ENCODE results near the gene RXRA. TPM values are rescaled to one million over a fixed set of nuclear protein-coding genes. Genes with fewer than 3 reads are reported as not detected.

Gene RXRA
- polyA plus RNA-seq, 1 donor from 2014 or later: 0.80 TPM

DNA sequence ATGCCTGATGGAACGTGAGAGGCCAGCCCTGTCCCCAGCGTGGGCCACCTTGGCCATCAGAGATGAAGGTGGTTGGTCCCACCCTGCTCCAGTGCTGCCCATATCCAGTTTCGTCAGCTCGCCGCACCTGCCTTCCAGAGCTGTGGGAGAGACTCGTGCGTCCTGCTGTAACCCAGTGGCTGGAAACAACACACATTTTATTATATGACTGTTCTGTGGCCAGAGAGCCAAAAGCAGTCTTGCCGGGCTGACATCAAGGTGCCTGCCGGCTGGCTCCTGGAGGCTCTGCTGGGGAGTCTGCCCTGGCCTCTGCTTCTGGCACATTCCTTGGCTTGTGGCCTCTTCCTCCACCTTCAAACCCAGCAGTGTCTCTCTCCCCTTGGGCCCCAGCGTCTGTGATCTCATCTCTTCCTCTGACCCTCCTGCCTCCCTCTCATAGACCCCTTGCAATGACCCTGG, 94.7 kb downstream of the RXRA start:
- no peaks in the 10 kb centered on the region for H3K27me3 Mint-ChIP-seq
- peak overlapping the region in 1 of 3 donors; percentile 19 for H3K27ac Mint-ChIP-seq
- H3K4me3 Mint-ChIP-seq: no peak overlapping the region
- H3K36me3 Mint-ChIP-seq: no peaks in the 10 kb centered on the region
- H3K4me1 Mint-ChIP-seq: peaks cover 0 to 2% (median 0%) of the 10 kb centered on the region in 3 donors
- H3K9me3 Mint-ChIP-seq: no peaks in the 10 kb centered on the region

DNA sequence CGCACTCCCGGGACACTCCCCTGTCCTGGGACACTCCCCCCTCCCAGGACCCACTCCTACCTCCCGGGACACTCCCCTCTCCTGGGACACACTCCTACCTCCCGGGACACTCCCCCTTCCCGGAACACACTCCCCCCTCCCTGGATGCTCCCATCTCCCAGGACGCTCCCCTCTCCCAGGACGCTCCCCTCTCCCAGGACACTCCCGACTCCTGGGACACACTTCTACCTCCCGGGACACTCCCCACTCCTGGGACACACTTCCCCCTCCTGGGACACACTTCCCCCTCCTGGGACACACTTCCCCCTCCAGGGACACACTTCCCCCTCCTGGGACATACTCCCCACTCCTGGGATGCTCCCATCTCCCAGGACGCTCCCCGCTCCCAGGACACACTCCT, 95.6 kb downstream of the RXRA start:
- H3K27me3 Mint-ChIP-seq: no peaks in the 10 kb centered on the region
- no peak overlapping the region for H3K27ac Mint-ChIP-seq
- no peaks in the 10 kb centered on the region for H3K9me3 Mint-ChIP-seq
- no peaks in the 10 kb centered on the region for H3K4me1 Mint-ChIP-seq
- no peaks in the 10 kb centered on the region for H3K36me3 Mint-ChIP-seq
- no peak overlapping the region for H3K4me3 Mint-ChIP-seq

DNA sequence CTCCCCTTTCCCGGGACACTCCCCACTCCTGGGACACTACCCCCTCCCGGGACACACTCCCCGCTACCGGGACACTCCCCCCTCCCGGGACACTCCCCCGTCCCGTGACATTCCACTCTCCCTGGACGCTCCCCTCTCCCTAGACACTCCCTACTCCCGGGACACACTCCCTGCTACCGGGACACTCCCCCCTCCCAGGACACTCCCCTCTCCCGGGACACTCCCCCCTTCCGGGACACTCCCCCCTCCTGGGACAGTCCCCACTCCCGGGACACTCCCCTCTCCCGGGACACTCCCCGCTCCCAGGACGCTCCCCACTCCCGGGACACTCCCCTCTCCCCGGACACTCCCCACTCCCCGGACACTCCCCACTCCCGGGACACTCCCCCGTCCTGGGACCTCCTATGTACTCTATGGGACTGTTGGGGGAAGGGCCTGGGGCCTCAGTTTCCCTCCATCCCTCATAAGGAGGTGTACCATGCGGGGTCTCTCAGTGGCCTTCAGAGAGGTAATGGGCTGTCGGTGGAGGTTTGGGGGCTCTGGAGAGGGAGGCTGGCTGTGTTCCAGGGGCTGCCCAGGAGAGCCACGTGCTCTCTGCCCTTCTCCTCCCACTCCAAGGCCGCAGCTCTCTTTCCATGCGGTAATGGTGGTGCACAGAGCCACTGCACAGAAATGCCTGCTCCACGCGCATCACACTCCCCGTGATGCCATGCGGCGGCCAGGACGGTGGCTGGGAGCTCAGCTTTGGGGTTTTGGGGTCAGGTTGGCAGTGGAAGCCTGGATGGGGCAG, 96.2 kb downstream of the RXRA start:
- H3K27me3 Mint-ChIP-seq: peaks cover 2% of the 10 kb centered on the region

DNA sequence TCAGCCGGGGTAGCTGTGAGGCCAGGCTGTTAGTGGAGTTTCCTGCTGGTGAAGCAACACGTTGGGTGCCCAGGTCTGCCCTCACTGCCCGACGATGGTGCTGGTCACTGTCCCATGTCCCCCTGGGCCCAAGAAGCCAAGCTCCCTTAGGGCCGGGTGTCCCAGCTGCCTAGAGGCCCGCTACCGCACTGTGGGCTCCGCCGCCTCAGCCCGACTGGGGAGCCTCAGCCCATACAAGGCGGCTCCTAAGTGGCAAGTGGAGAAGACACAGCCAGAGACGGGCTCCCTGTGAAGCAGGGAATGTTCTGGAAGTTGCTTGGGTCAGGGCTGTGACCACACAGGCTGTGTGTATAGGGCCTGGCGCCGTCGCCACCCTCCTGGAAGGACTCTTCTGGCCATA, 96.9 kb downstream of the RXRA start:
- H3K9me3 Mint-ChIP-seq: no peaks in the 10 kb centered on the region
- H3K4me1 Mint-ChIP-seq: no peaks in the 10 kb centered on the region
- no peaks in the 10 kb centered on the region for H3K36me3 Mint-ChIP-seq
- H3K27ac Mint-ChIP-seq: no peak overlapping the region
- H3K4me3 Mint-ChIP-seq: no peak overlapping the region
- peaks cover 2% of the 10 kb centered on the region for H3K27me3 Mint-ChIP-seq

More for the DNA sequence above, 96.2 kb downstream of the RXRA start:
- Mint-ChIP-seq H3K4me1 (no peaks in the 10 kb centered on the region), H3K36me3 (no peaks in the 10 kb centered on the region), H3K27ac (no peak overlapping the region), H3K4me3 (no peak overlapping the region), H3K9me3 (no peaks in the 10 kb centered on the region)

DNA sequence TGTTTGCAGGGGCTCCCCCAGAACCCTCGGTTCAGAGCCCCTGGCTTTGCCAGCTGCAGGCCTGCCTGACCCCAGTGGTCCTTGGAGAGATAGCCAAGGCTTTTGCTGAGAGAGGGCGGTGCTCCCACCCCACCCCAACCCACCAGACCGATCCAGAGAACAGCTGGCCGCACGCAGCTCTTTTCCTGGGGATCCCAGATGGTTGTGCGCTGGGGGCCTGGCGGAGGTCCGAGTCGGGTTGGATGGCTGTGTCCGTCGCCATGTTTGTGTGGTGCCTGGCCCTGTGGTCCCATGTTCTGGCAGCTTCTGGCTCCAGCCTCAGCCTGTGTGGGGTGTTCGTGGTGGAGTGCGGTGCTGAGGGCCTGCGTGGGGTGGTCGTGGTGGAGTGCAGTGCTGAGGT, 97.5 kb downstream of the RXRA start:
- H3K9me3 Mint-ChIP-seq: no peaks in the 10 kb centered on the region
- H3K27ac Mint-ChIP-seq: no peak overlapping the region
- peaks cover 2% of the 10 kb centered on the region for H3K27me3 Mint-ChIP-seq
- no peak overlapping the region for H3K4me3 Mint-ChIP-seq
- H3K4me1 Mint-ChIP-seq: no peaks in the 10 kb centered on the region
- no peaks in the 10 kb centered on the region for H3K36me3 Mint-ChIP-seq

DNA sequence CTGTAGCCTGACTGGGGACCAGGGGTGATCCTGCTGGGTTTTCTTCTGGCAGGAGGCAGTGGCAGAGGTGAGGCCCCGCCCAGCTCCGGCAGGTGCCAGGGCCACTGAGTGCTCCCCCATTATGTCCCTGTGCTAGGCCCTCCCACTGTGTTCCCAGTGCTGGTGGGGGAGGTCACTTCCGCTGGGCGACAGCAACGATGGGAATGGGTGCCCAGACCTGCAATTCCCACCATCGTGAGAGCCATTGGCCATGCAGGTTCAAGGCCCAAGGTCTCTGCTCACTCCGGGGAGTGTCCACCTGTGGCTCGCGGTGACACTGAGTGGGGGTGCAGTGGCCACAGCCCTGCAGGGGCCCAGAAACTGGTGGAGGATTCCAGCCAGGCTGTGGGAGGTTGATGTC, 98.6 kb downstream of the RXRA start:
- H3K4me1 Mint-ChIP-seq: no peaks in the 10 kb centered on the region
- no peaks in the 10 kb centered on the region for H3K9me3 Mint-ChIP-seq
- no peak overlapping the region for H3K4me3 Mint-ChIP-seq
- H3K27ac Mint-ChIP-seq: no peak overlapping the region
- peaks cover 2% of the 10 kb centered on the region for H3K36me3 Mint-ChIP-seq
- peaks cover 2% of the 10 kb centered on the region for H3K27me3 Mint-ChIP-seq

DNA sequence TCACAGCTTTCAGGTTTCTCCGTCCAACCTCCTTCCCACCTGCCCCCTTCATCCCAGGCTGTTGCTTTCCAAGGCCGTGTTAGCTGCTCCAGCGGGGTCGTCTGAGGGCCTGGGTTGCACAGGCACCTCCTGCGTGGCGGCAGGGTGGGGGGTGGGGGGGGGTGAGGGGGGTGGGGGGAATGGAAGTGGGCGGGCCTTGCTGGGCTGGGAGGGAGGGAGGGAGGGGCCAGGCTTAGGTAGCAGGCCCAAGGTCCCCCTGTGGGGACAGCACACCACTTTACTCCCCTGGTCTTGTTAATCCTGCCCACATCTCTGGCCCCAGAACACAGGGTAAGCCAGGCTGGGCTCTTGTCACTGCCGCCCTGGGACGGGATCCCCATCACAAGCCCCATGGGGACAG, 99.1 kb downstream of the RXRA start:
- Mint-ChIP-seq H3K27me3 (peaks cover 2% of the 10 kb centered on the region), H3K27ac (no peak overlapping the region), H3K36me3 (peaks cover 2% of the 10 kb centered on the region), H3K9me3 (no peaks in the 10 kb centered on the region), H3K4me3 (no peak overlapping the region), H3K4me1 (no peaks in the 10 kb centered on the region)

DNA sequence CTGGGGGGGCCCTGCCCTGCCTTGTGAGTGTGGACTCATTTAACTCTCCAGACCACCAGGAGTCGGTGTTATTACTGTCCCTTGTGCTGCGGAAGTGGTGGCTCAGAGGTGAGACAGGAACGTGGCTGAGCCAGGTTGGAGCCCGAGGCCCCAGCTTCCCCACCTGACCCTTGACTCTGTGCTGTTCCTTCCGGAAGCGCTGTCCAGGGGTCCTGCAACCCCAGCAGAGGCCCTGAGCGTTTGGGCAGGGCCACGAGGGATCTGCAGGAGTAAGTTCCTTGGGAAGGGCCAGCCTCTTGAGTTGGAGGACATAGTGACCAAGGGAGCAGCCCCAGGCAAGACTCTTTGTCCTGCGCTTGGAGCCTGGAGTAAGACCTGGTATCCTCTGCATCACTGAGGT, 99.6 kb downstream of the RXRA start:
- Mint-ChIP-seq H3K4me3 (no peak overlapping the region), H3K27ac (no peak overlapping the region), H3K9me3 (no peaks in the 10 kb centered on the region), H3K4me1 (no peaks in the 10 kb centered on the region), H3K27me3 (peaks cover 2% of the 10 kb centered on the region), H3K36me3 (peaks cover 2% of the 10 kb centered on the region)

DNA sequence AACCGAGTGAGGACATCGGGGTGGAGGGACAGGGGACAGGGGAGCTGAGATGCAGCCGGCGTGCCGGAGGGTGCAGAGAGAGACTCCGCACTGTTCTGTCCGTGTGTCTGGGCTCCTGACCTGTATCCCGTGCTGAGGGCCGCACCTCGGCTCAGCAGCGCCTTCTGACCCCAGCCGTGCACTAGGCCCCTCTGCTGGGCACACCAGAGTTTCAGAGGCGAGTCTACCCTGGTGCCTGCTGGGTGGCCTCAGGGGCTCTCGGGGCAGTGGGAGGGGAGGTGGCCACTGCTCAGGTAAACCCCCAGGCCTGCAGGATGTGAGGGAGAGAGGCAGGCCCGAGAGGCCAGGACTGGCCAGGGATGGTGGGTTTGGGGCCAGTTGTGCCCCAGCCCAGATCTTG, 100.2 kb downstream of the RXRA start:
- peaks cover 2% of the 10 kb centered on the region for H3K36me3 Mint-ChIP-seq
- peaks cover 2% of the 10 kb centered on the region for H3K27me3 Mint-ChIP-seq
- H3K27ac Mint-ChIP-seq: no peak overlapping the region
- H3K9me3 Mint-ChIP-seq: no peaks in the 10 kb centered on the region
- H3K4me1 Mint-ChIP-seq: no peaks in the 10 kb centered on the region
- no peak overlapping the region for H3K4me3 Mint-ChIP-seq

DNA sequence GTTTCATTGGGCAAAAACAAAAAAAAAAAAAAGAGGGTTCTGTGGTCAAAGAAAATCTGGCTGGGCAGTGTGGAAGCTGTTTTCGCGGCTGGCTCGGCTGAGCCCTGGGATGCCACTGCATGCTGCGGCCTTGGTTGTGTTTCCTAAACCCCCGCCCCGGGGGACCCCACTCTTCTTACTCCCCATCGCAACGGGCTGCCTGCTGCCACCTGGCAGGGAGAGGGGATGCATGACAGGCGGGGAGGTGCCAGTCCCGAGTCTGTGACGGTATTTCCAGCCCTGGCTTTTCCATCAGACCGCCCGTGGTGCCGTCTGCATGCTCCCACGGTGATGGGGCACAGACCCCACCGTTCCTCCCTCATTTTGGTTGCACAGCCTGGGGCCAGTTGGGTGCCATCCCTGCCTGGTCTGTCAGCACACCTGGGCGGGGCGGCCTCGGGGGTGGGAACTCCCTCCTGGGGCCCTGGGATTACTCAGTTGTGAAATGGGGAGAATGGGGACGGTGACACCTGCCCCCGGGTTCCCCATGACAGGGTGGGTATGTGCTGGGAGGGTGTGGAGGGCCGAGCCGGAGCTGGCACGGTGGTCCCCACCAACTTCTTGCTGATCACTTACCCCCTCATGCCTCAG, 101.0 kb downstream of the RXRA start:
- Mint-ChIP-seq H3K9me3 (no peaks in the 10 kb centered on the region), H3K27me3 (peaks cover 2% of the 10 kb centered on the region), H3K36me3 (peaks cover 2% of the 10 kb centered on the region), H3K27ac (no peak overlapping the region), H3K4me1 (no peaks in the 10 kb centered on the region), H3K4me3 (no peak overlapping the region)

DNA sequence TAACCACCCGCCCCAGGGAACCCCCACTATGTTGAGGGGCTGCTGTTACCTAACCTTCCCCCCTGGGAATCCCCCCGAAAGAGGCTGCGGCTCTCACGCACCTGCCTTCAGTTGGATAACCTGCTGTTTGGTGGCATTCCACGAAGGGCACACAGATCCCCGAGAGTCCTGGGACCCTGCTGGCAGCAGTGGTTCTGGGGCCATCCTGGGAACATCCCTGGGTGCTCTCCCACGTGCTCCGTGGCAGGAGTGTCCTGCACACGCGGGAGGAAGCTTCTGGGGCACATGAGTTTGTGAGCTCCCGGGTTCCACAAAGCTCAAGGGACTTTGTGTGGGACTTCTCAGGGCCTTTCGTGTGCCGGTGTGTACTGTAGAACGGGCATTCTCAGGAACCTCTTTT, 102.3 kb downstream of the RXRA start:
- Mint-ChIP-seq H3K27me3 (peaks cover 2% of the 10 kb centered on the region), H3K4me3 (no peak overlapping the region), H3K9me3 (no peaks in the 10 kb centered on the region), H3K27ac (no peak overlapping the region), H3K36me3 (peaks cover 2% of the 10 kb centered on the region), H3K4me1 (peaks cover 0 to 2% (median 0%) of the 10 kb centered on the region in 3 donors)

DNA sequence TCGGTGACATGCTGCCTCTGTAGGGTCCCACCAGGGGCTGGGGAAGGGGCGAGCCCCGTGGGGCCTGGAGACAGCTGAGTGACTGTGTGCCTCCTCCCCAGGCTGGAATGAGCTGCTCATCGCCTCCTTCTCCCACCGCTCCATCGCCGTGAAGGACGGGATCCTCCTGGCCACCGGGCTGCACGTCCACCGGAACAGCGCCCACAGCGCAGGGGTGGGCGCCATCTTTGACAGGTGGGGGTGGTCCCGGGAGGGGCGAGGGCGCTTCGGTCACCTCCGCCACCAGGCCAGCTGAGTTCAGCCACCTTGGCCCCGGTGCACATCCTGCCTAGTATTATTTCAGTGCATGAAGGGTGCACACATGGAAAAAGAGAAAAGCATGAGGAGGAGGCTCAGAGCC, 102.8 kb downstream of the RXRA start:
- Mint-ChIP-seq H3K27me3 (peaks cover 2% of the 10 kb centered on the region), H3K4me3 (no peak overlapping the region), H3K36me3 (peaks cover 2% of the 10 kb centered on the region), H3K4me1 (peaks cover 0 to 2% (median 0%) of the 10 kb centered on the region in 3 donors), H3K27ac (no peak overlapping the region), H3K9me3 (no peaks in the 10 kb centered on the region)

DNA sequence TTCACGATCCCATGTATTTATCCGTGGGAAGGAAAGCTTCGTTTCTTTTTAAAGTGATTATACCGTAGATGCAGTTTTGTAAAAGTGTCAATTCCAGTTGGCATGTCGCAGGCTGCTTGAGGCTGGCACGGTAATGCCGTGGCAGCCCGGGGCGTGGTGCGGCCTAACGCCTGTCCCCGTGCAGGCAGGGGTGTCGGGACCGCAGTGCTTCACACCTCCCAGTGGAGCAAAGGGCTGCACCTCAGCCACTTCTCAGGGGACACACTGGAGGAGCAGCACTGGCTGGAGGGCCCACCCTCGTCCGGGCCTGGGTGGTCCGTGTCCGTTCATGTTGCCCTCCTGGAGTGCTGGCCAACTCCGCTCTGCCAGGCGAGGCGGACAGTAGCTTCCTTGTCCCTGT, 103.2 kb downstream of the RXRA start:
- Mint-ChIP-seq H3K9me3 (no peaks in the 10 kb centered on the region), H3K27ac (no peak overlapping the region), H3K4me3 (no peak overlapping the region), H3K36me3 (peaks cover 2% of the 10 kb centered on the region), H3K4me1 (peaks cover 0 to 2% (median 0%) of the 10 kb centered on the region in 3 donors), H3K27me3 (peaks cover 2% of the 10 kb centered on the region)

DNA sequence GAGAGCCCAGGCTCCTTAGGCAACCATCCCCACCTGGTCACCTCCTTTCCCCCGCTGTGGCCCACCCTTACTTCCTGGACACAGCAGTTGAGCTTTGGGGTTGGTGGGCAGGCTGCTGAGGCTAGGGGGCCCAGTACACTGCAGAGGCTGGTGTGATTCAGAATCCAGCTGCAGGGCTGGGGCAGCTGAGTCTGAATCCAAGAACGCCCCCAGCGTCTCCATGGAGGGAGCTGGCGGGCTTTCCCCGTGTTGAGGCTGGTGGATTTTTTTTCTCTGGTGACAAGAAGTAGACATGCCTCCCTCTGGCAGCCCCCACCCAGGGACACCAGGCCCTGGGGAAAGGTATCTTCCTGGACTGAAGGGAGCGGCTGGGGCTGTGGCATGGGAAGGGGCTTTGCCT, 104.8 kb downstream of the RXRA start:
- Mint-ChIP-seq H3K27ac (no peak overlapping the region), H3K36me3 (peaks cover 2% of the 10 kb centered on the region), H3K4me1 (peaks cover 0 to 2% (median 0%) of the 10 kb centered on the region in 3 donors), H3K27me3 (peaks cover 2% of the 10 kb centered on the region), H3K4me3 (no peak overlapping the region), H3K9me3 (no peaks in the 10 kb centered on the region)

DNA sequence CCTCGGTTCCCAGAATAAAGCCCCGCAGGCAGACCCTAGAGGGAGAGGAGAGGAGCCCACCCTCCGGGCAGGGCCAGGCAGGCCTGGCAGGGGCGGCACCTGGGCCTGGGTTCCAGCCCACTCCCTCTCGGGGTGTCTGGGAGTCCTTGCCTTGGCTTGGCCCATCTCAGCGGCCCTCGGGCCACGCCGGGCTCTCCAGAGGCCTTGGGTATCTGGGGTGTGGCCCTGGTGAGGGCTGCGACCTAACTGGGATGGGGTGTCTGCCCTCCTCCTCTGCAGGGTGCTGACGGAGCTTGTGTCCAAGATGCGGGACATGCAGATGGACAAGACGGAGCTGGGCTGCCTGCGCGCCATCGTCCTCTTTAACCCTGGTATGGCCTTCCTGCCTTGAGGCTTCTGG, 105.4 kb downstream of the RXRA start:
- Mint-ChIP-seq H3K36me3 (peaks cover 2% of the 10 kb centered on the region), H3K9me3 (no peaks in the 10 kb centered on the region), H3K27me3 (peaks cover 2% of the 10 kb centered on the region), H3K4me3 (no peak overlapping the region), H3K4me1 (peaks cover 0 to 2% (median 0%) of the 10 kb centered on the region in 3 donors), H3K27ac (no peak overlapping the region)

DNA sequence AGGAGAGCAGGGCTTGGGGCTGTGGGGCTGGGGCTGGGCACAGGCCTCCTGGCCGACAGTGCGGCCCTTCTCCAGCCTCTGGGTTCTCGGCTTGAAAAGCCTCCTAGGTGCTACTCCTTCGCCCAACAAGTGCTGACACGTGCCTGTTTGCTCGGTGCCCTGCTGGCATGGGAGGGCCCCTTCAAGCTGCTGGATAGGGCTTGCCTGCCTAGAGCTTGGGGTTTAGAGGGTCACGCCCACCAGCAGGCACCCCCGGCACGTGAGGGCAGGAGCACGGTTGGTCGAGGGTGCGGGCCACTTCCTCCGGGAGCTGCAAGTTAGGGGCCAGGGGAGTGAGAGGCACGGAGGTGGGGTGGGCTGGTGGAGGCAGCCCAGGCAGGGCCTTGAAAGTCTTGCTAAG, 106.2 kb downstream of the RXRA start:
- H3K36me3 Mint-ChIP-seq: peaks cover 2% of the 10 kb centered on the region
- H3K9me3 Mint-ChIP-seq: no peaks in the 10 kb centered on the region
- H3K27ac Mint-ChIP-seq: no peak overlapping the region
- H3K4me1 Mint-ChIP-seq: peaks cover 0 to 2% (median 0%) of the 10 kb centered on the region in 3 donors
- H3K4me3 Mint-ChIP-seq: no peak overlapping the region
- no peaks in the 10 kb centered on the region for H3K27me3 Mint-ChIP-seq

All from IgD-negative memory B cell (primary cell).